HEK293 (cell line): Measurements from ENCODE around the gene LRP1B.

Experiments
- CTCF ChIA-PET: fragments of 350-600 bp; formaldehyde crosslinking; extraction: SDS; loops from one replicate; lab custom pipeline; 2021; ENCODE audit warnings: antibody characterized with exemption; lab: Yijun Ruan, JAX
- POLR2A ChIA-PET: fragments of 300-600 bp; formaldehyde crosslinking; extraction: SDS; loops from one replicate; lab custom pipeline; 2020; ENCODE audit warnings: antibody characterized with exemption, inconsistent platforms; lab: Yijun Ruan, JAX
- H3K27ac ChIP-seq: fragments of 200-500 bp; sonication (Bioruptor generic); 2 replicates; pipeline ENCODE4 v1.5.1; 2014; ENCODE audit warnings: low read depth, low read length, control low read depth, inconsistent platforms; ENCODE audit errors: extremely low read depth
- H3K36me3 ChIP-seq, 2 experiments: fragments of 200-500 bp in 1 of 2; sonication (Bioruptor generic) in 1 of 2; 1 replicate in 1 of 2; 2 replicates in 1 of 2; pipeline ENCODE4 v1.5.1; 2014 to 2017; ENCODE audit warnings: inconsistent platforms in 2 of 2, low read length in 2 of 2; ENCODE audit not compliant: control insufficient read depth in 2 of 2, insufficient read depth in 1 of 2
- H3K4me1 ChIP-seq: fragments of 200-500 bp; sonication (Bioruptor generic); 2 replicates; pipeline ENCODE4 v1.5.1; 2014; ENCODE audit warnings: mild to moderate bottlenecking, low read length, inconsistent platforms; ENCODE audit not compliant: control insufficient read depth, insufficient read depth
- H3K4me3 ChIP-seq: 2 replicates; pipeline ENCODE4 v1.5.1; 2011; ENCODE audit warnings: low read depth, mild to moderate bottlenecking, control low read depth, low read length, moderate library complexity
- H3K9me3 ChIP-seq: fragments of 200-500 bp; sonication (Bioruptor generic); 2 replicates; pipeline ENCODE4 v1.5.1; 2014; ENCODE audit warnings: low read depth, low read length, inconsistent platforms; ENCODE audit not compliant: control insufficient read depth, insufficient read depth
- BCL11B ChIP-seq: fragments of 450-650 bp; formaldehyde crosslinking; IDR thresholded peaks from 2 replicates; pipeline ENCODE4 v1.5.1; 2016; ENCODE audit warnings: low read depth, missing biosample characterization, missing genetic modification characterization
- GFI1B ChIP-seq: fragments of 450-650 bp; formaldehyde crosslinking; IDR thresholded peaks from 2 replicates; pipeline ENCODE4 v1.5.1; 2016; ENCODE audit warnings: missing biosample characterization, missing genetic modification characterization
- GLIS1 ChIP-seq: fragments of 450-650 bp; formaldehyde crosslinking; IDR thresholded peaks from 2 replicates; pipeline ENCODE4 v1.5.1; 2016; ENCODE audit warnings: missing biosample characterization, missing genetic modification characterization
- HOXA7 ChIP-seq: sonication (generic); formaldehyde crosslinking; IDR thresholded peaks from 2 replicates; pipeline ENCODE4 v1.8.1; 2022; ENCODE audit warnings: missing genetic modification reagents, borderline replicate concordance
- KLF8 ChIP-seq: fragments of 450-650 bp; formaldehyde crosslinking; IDR thresholded peaks from 2 replicates; pipeline ENCODE4 v1.5.1; 2016; ENCODE audit warnings: missing biosample characterization, missing genetic modification characterization
- TCF7L2 ChIP-seq: IDR thresholded peaks from 2 replicates; pipeline ENCODE4 v1.6.1; 2011; ENCODE audit warnings: low read depth, mild to moderate bottlenecking, inconsistent platforms, low read length, moderate library complexity, borderline replicate concordance
- ZBTB20 ChIP-seq: fragments of 450-650 bp; formaldehyde crosslinking; IDR thresholded peaks from 2 replicates; pipeline ENCODE4 v1.5.1; 2016; ENCODE audit warnings: missing biosample characterization, missing genetic modification characterization
- ZEB2 ChIP-seq: fragments of 450-650 bp; formaldehyde crosslinking; IDR thresholded peaks from 2 replicates; pipeline ENCODE4 v1.5.1; 2016; ENCODE audit warnings: missing biosample characterization, missing genetic modification characterization
- ZFP41 ChIP-seq: fragments of 450-650 bp; formaldehyde crosslinking; IDR thresholded peaks from 2 replicates; pipeline ENCODE4 v1.5.1; 2016; ENCODE audit warnings: missing biosample characterization, missing genetic modification characterization, borderline replicate concordance
- ZNF138 ChIP-seq: fragments of 450-650 bp; formaldehyde crosslinking; IDR thresholded peaks from 2 replicates; pipeline ENCODE4 v1.5.1; 2016; ENCODE audit warnings: missing biosample characterization, missing genetic modification characterization, borderline replicate concordance
- ZNF19 ChIP-seq: fragments of 450-650 bp; formaldehyde crosslinking; IDR thresholded peaks from 2 replicates; pipeline ENCODE4; 2016; ENCODE audit warnings: missing biosample characterization, missing genetic modification characterization, low read depth
- ZNF23 ChIP-seq: fragments of 450-650 bp; formaldehyde crosslinking; IDR thresholded peaks from 2 replicates; pipeline ENCODE4 v1.5.1; 2016; ENCODE audit warnings: missing biosample characterization, missing genetic modification characterization, borderline replicate concordance
- ZNF292 ChIP-seq: fragments of 450-650 bp; formaldehyde crosslinking; IDR thresholded peaks from 2 replicates; pipeline ENCODE4 v1.5.1; 2016; ENCODE audit warnings: low read depth, missing biosample characterization, missing genetic modification characterization, borderline replicate concordance
- ZNF37A ChIP-seq: fragments of 450-650 bp; IDR thresholded peaks from 2 replicates; pipeline ENCODE4 v1.5.1; 2018; ENCODE audit warnings: missing biosample characterization, missing genetic modification characterization
- ZNF416 ChIP-seq: fragments of 450-650 bp; formaldehyde crosslinking; IDR thresholded peaks from 2 replicates; pipeline ENCODE4 v1.5.1; 2016; ENCODE audit warnings: missing biosample characterization, missing genetic modification characterization
- ZNF529 ChIP-seq: fragments of 450-650 bp; formaldehyde crosslinking; IDR thresholded peaks from 2 replicates; pipeline ENCODE4 v1.5.1; 2017; ENCODE audit warnings: missing genetic modification characterization, missing biosample characterization; ENCODE audit not compliant: insufficient replicate concordance
- ZNF621 ChIP-seq: fragments of 450-650 bp; formaldehyde crosslinking; IDR thresholded peaks from 2 replicates; pipeline ENCODE4 v1.5.1; 2017; ENCODE audit warnings: missing biosample characterization, missing genetic modification characterization
- ZNF768 ChIP-seq: fragments of 450-650 bp; formaldehyde crosslinking; IDR thresholded peaks from 2 replicates; pipeline ENCODE4 v1.5.1; 2018; ENCODE audit warnings: missing biosample characterization, mild to moderate bottlenecking, missing genetic modification characterization
- ZSCAN16 ChIP-seq: fragments of 450-650 bp; formaldehyde crosslinking; IDR thresholded peaks from 2 replicates; pipeline ENCODE4 v1.5.1; 2016; ENCODE audit warnings: missing biosample characterization, missing genetic modification characterization
- TF ChIP-seq, protein P1 (sequence below): fragments of 450-650 bp; formaldehyde crosslinking; IDR thresholded peaks from 2 replicates; pipeline ENCODE4 v1.5.1; 2017; ENCODE audit warnings: missing biosample characterization, missing genetic modification characterization
- TF ChIP-seq, protein P2 (sequence below): fragments of 450-650 bp; formaldehyde crosslinking; IDR thresholded peaks from 2 replicates; pipeline ENCODE4 v1.5.1; 2016; ENCODE audit warnings: missing biosample characterization, missing genetic modification characterization, borderline replicate concordance

The LRP1B gene

DNA sequence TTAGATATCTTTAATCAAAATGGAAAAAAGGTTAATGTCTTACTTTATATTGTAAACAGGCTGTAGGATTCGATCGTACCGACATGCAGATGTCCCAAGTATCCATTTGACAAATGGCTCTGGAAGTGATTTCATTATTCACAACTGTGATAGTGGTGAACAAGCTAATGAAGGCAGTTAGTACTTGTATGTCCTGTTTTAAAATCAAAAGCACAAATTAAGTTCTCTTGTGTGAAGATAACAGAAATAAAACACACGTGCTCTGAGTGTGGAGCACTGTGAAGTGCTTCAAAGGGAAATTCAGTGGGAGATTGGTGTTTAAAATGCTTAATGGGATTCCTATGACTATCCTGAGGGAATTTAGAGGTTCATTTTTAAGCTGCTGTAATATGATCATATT is 8.6 kb upstream of the LRP1B start:
- ChIA-PET CTCF (interaction anchor here (0.6 to 1.6 kb wide), 6 partner anchors 8 to 850 kb away, joined by 3 to 5 read pairs (median 4); no protein-coding TSS in a partner anchor), POLR2A (no interaction called here)
- TF ChIP-seq, protein P1, sequence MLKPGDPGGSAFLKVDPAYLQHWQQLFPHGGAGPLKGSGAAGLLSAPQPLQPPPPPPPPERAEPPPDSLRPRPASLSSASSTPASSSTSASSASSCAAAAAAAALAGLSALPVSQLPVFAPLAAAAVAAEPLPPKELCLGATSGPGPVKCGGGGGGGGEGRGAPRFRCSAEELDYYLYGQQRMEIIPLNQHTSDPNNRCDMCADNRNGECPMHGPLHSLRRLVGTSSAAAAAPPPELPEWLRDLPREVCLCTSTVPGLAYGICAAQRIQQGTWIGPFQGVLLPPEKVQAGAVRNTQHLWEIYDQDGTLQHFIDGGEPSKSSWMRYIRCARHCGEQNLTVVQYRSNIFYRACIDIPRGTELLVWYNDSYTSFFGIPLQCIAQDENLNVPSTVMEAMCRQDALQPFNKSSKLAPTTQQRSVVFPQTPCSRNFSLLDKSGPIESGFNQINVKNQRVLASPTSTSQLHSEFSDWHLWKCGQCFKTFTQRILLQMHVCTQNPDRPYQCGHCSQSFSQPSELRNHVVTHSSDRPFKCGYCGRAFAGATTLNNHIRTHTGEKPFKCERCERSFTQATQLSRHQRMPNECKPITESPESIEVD = no peak
- TF ChIP-seq TCF7L2 = peak; percentile 28; the same call in 1 of the 2 replicates
- H3K4me1 ChIP-seq = peaks cover 7% of the 10 kb centered on the region; the same call in 1 of the 2 replicates
- H3K9me3 ChIP-seq = no peaks in the 10 kb centered on the region
- no peaks in the 10 kb centered on the region for H3K36me3 ChIP-seq
- H3K27ac ChIP-seq = no peak overlapping the region
- no peak overlapping the region for H3K4me3 ChIP-seq

DNA sequence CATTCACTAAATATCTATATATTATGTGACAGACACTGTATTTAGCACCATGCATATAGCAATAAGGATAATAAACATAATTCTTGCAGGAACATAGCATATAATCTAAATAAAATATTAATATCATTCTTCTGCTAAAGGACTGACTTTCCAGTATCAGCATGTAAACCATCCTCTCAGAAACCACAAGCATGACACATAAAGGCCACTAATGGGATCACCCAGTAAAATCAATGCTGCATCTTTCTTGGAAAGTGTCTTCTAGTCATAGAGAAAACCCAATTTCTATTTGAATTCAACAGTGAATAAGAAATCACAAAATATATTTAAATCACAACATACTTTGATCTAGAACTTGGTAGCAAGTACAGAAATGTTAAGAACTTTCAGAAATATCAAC is 5.8 kb upstream of the LRP1B start:
- ChIA-PET CTCF (interaction anchor here (0.6 kb wide), 1 partner anchor 15 kb away, joined by 3 read pairs; no protein-coding TSS in a partner anchor), POLR2A (no interaction called here)
- Histone ChIP-seq H3K4me3 (no peak overlapping the region), H3K36me3 (no peaks in the 10 kb centered on the region), H3K27ac (no peak overlapping the region), H3K4me1 (peaks cover 10% of the 10 kb centered on the region), H3K9me3 (no peaks in the 10 kb centered on the region)
- TF ChIP-seq BCL11B (tag by site-specific recombination) = no peak
- TF ChIP-seq ZNF37A (tag by site-specific recombination) = no peak
- no peak for TF ChIP-seq GFI1B (tag by site-specific recombination)
- no peak for TF ChIP-seq HOXA7
- no peak for TF ChIP-seq ZFP41 (tag by site-specific recombination)
- no peak for TF ChIP-seq ZEB2 (tag by site-specific recombination)
- TF ChIP-seq ZNF768 (tag by site-specific recombination) = no peak
- no peak for TF ChIP-seq ZNF416 (tag by site-specific recombination)
- no peak for TF ChIP-seq ZSCAN16 (tag by site-specific recombination)
- TF ChIP-seq ZNF529 (tag by site-specific recombination) = no peak
- TF ChIP-seq, protein P2, sequence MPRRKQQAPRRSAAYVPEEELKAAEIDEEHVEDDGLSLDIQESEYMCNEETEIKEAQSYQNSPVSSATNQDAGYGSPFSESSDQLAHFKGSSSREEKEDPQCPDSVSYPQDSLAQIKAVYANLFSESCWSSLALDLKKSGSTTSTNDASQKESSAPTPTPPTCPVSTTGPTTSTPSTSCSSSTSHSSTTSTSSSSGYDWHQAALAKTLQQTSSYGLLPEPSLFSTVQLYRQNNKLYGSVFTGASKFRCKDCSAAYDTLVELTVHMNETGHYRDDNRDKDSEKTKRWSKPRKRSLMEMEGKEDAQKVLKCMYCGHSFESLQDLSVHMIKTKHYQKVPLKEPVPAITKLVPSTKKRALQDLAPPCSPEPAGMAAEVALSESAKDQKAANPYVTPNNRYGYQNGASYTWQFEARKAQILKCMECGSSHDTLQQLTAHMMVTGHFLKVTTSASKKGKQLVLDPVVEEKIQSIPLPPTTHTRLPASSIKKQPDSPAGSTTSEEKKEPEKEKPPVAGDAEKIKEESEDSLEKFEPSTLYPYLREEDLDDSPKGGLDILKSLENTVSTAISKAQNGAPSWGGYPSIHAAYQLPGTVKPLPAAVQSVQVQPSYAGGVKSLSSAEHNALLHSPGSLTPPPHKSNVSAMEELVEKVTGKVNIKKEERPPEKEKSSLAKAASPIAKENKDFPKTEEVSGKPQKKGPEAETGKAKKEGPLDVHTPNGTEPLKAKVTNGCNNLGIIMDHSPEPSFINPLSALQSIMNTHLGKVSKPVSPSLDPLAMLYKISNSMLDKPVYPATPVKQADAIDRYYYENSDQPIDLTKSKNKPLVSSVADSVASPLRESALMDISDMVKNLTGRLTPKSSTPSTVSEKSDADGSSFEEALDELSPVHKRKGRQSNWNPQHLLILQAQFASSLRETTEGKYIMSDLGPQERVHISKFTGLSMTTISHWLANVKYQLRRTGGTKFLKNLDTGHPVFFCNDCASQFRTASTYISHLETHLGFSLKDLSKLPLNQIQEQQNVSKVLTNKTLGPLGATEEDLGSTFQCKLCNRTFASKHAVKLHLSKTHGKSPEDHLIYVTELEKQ (tag by site-specific recombination) = no peak
- no peak for TF ChIP-seq KLF8
- no peak for TF ChIP-seq ZNF292
- no peak for TF ChIP-seq ZNF23 (tag by site-specific recombination)
- no peak for TF ChIP-seq ZNF138
- no peak for TF ChIP-seq GLIS1 (tag by site-specific recombination)
- no peak for TF ChIP-seq ZBTB20
- TF ChIP-seq ZNF19 (tag by site-specific recombination) = no peak
- TF ChIP-seq ZNF621 = no peak
